IPS DF 6.9 (cell line): ENCODE measurements around the gene AATF.

Experiments used
- DNase-seq: peaks from one replicate; pipeline ENCODE4 v3.0.0-alpha.2; 2013; ENCODE audit warnings: low read depth, low spot score
- H3K27ac ChIP-seq: one replicate; pipeline ENCODE4 v1.5.1; 2013; ENCODE audit warnings: low read length, control low read depth
- H3K27me3 ChIP-seq: 2 replicates; pipeline ENCODE4 v1.6.1; 2013; ENCODE audit warnings: mild to moderate bottlenecking, low read length; ENCODE audit not compliant: control insufficient read depth, insufficient read depth
- H3K36me3 ChIP-seq: 2 replicates; pipeline ENCODE4 v1.6.1; 2013; ENCODE audit warnings: low read length; ENCODE audit not compliant: control insufficient read depth, insufficient read depth
- H3K4me1 ChIP-seq: 2 replicates; pipeline ENCODE4 v1.6.1; 2013; ENCODE audit warnings: low read length; ENCODE audit not compliant: control insufficient read depth, insufficient read depth
- H3K4me3 ChIP-seq: 2 replicates; pipeline ENCODE4 v1.5.1; 2013; ENCODE audit warnings: mild to moderate bottlenecking, low read length
- H3K9me3 ChIP-seq: 2 replicates; pipeline ENCODE4 v1.6.1; 2013; ENCODE audit warnings: low read length, inconsistent platforms; ENCODE audit not compliant: control insufficient read depth, insufficient read depth
- WGBS: extraction: QIAGEN DNeasy Blood & Tissue Kit; methylation state at CpG from one replicate; pipeline ENCODE4 v1.1.7; 2013; ENCODE audit warnings: mixed read lengths, missing lambda C conversion rate; ENCODE audit not compliant: insufficient read length, insufficient coverage; 5-methylcytosine and 5-hydroxymethylcytosine counted together

The AATF gene

GRCh38 chr17:36942631-36943125 is 6.1 kb upstream of the AATF start:
- Histone ChIP-seq H3K4me1 (peaks cover 17% of the 10 kb centered on the region), H3K27me3 (peaks cover 89% of the 10 kb centered on the region), H3K9me3 (no peaks in the 10 kb centered on the region), H3K27ac (no peak overlapping the region), H3K4me3 (peak overlapping the region; percentile 11; the same call in 1 of the 2 replicates), H3K36me3 (no peaks in the 10 kb centered on the region)
- DNase-seq: no peak
- WGBS: no CpG with 5 or more reads among the region's 59 CpGs

- Histone ChIP-seq H3K4me1 (peaks cover 15% of the 10 kb centered on the region), H3K4me3 (no peak overlapping the region), H3K27me3 (peaks cover 85% of the 10 kb centered on the region)
Measured at GRCh38 chr17:36943250-36944191, 5.2 kb upstream of the AATF start.

DNA sequence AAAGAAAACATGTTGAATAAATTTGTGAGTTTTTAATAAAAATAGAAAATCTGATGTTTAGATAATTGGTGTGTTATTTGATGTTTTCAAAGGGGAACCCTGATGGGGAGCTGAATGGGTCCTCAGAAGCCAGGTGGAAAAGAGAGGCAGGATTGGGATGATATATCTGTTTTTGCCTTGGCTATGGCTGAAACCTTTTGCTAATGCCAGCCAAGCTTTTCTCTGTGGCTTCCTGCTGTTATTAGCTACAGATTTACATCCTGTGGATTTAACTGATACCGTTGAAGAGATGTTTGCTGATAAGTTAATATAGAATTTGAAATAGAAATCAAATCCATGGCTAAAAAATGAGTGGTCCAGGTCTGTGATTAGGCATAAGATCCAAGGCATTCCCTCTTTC is 4.2 kb upstream of the AATF start:
- H3K36me3 ChIP-seq: no peaks in the 10 kb centered on the region
- no peak overlapping the region for H3K27ac ChIP-seq
- no peaks in the 10 kb centered on the region for H3K9me3 ChIP-seq
- H3K27me3 ChIP-seq: peaks cover 75% of the 10 kb centered on the region
- WGBS: no CpG with 5 or more reads among the region's 1 CpG
- peaks cover 15% of the 10 kb centered on the region for H3K4me1 ChIP-seq
- H3K4me3 ChIP-seq: no peak overlapping the region
- no peak for DNase-seq

More at GRCh38 chr17:36943250-36944191, 5.2 kb upstream of the AATF start:
- H3K36me3 ChIP-seq: no peaks in the 10 kb centered on the region
- H3K27ac ChIP-seq: no peak overlapping the region
- no CpG with 5 or more reads among the region's 44 CpGs for WGBS
- DNase-seq: no peak
- H3K9me3 ChIP-seq: no peaks in the 10 kb centered on the region

GRCh38 chr17:36945140-36945539 is 3.6 kb upstream of the AATF start:
- Histone ChIP-seq H3K4me3 (no peak overlapping the region), H3K9me3 (no peaks in the 10 kb centered on the region), H3K4me1 (peaks cover 15% of the 10 kb centered on the region), H3K36me3 (no peaks in the 10 kb centered on the region), H3K27ac (no peak overlapping the region), H3K27me3 (peaks cover 70% of the 10 kb centered on the region)
- DNase-seq: no peak
- WGBS: no CpG with 5 or more reads among the region's 1 CpG

- no peak overlapping the region for H3K4me3 ChIP-seq
- H3K36me3 ChIP-seq: no peaks in the 10 kb centered on the region
- H3K27ac ChIP-seq: no peak overlapping the region
- no peaks in the 10 kb centered on the region for H3K9me3 ChIP-seq
- peaks cover 60% of the 10 kb centered on the region for H3K27me3 ChIP-seq
- WGBS: no CpG with 5 or more reads among the region's 30 CpGs
- peaks cover 15% of the 10 kb centered on the region for H3K4me1 ChIP-seq
- DNase-seq: no peak
Measured at GRCh38 chr17:36945959-36946725, 2.6 kb upstream of the AATF start.

- WGBS: no CpG with 5 or more reads among the region's 2 CpGs
- Histone ChIP-seq H3K27ac (no peak overlapping the region), H3K4me3 (no peak overlapping the region), H3K27me3 (peaks cover 55% of the 10 kb centered on the region), H3K4me1 (peaks cover 15% of the 10 kb centered on the region), H3K36me3 (no peaks in the 10 kb centered on the region), H3K9me3 (no peaks in the 10 kb centered on the region)
- DNase-seq: no peak
Measured at GRCh38 chr17:36946726-36947091, 2.0 kb upstream of the AATF start.

- H3K36me3 ChIP-seq: no peaks in the 10 kb centered on the region
- no CpG with 5 or more reads among the region's 26 CpGs for WGBS
- no peak for DNase-seq
- H3K27me3 ChIP-seq: peaks cover 41% of the 10 kb centered on the region
- H3K9me3 ChIP-seq: no peaks in the 10 kb centered on the region
- H3K4me1 ChIP-seq: peaks cover 7% of the 10 kb centered on the region
- H3K27ac ChIP-seq: no peak overlapping the region
- H3K4me3 ChIP-seq: peak overlapping the region; percentile 62
Measured at GRCh38 chr17:36947922-36948716, 635 bp upstream of the AATF start.

GRCh38 chr17:36949461-36949927 is 740 bp downstream of the AATF start:
- DNase-seq: no peak
- Histone ChIP-seq H3K9me3 (no peaks in the 10 kb centered on the region), H3K4me1 (peaks cover 7% of the 10 kb centered on the region; the same call in 1 of the 2 replicates), H3K27me3 (peaks cover 32% of the 10 kb centered on the region), H3K4me3 (peak overlapping the region; percentile 62; the same call in 1 of the 2 replicates), H3K36me3 (peaks cover 9% of the 10 kb centered on the region; the same call in 1 of the 2 replicates), H3K27ac (no peak overlapping the region)
- WGBS: no CpG with 5 or more reads among the region's 9 CpGs

DNA sequence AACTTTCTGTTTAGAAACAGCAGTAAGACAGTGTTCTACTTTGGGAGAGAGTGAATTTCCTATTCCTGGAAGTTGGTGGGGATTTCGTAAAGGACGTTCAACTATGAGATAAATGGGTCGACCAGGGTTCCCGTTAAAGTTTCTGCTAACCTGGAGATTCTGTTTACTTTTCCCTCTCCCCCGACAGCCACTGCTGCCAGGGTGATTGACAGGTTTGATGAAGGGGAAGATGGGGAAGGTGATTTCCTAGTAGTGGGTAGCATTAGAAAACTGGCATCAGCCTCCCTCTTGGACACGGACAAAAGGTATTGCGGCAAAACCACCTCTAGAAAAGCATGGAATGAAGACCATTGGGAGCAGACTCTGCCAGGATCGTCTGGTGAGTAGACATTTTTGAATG is 1.3 kb downstream of the AATF start:
- no peak for DNase-seq
- peaks cover 29% of the 10 kb centered on the region for H3K27me3 ChIP-seq
- H3K36me3 ChIP-seq: peaks cover 11% of the 10 kb centered on the region; the same call in 1 of the 2 replicates
- H3K4me1 ChIP-seq: peaks cover 7% of the 10 kb centered on the region; the same call in 1 of the 2 replicates
- H3K27ac ChIP-seq: no peak overlapping the region
- no peaks in the 10 kb centered on the region for H3K9me3 ChIP-seq
- no CpG with 5 or more reads among the region's 8 CpGs for WGBS
- H3K4me3 ChIP-seq: no peak overlapping the region; the same call in 1 of the 2 replicates
